K562 (cell line): ENCODE measurements around the gene QSOX2. TPM values are rescaled to one million over a fixed set of nuclear protein-coding genes. Genes with fewer than 3 reads are reported as not detected.

ENCODE experiments used
- CTCFL ChIP-seq: IDR thresholded peaks from 2 replicates; pipeline ENCODE4 v1.6.1; 2011; ENCODE audit warnings: borderline replicate concordance, low read depth, mild to moderate bottlenecking, moderate library complexity, low read length; ENCODE audit not compliant: insufficient read depth, poor library complexity, severe bottlenecking
- ELF2 ChIP-seq: fragments of 250-450 bp; sonication (Bioruptor Pico); IDR thresholded peaks from 2 replicates; pipeline ENCODE4 v1.5.0; 2021; ENCODE audit warnings: mild to moderate bottlenecking
- PRPF4 ChIP-seq: fragments of 200-400 bp; formaldehyde crosslinking; IDR thresholded peaks from one replicate; pipeline ENCODE4 v1.6.1; 2017; ENCODE audit warnings: low read length, low read depth, mild to moderate bottlenecking; ENCODE audit not compliant: insufficient read depth, poor library complexity, severe bottlenecking
- ZBTB2 ChIP-seq: fragments of 450-650 bp; IDR thresholded peaks from 2 replicates; pipeline ENCODE4 v1.6.1; 2016; ENCODE audit warnings: antibody characterized with exemption
- ZBTB26 ChIP-seq: fragments of 450-650 bp; formaldehyde crosslinking; IDR thresholded peaks from 2 replicates; pipeline ENCODE4 v1.4.0; 2022; ENCODE audit warnings: missing genetic modification characterization
- ZNF121 ChIP-seq: sonication (generic); formaldehyde crosslinking; conservative IDR thresholded peaks from 2 replicates; pipeline ENCODE4 v1.8.0; 2022; ENCODE audit warnings: missing genetic modification reagents
- ZNF583 ChIP-seq: fragments of 250-450 bp; sonication (Bioruptor Pico); IDR thresholded peaks from 2 replicates; pipeline ENCODE4 v1.4.0; 2020
- polyA plus RNA-seq, 8 experiments: library from polyadenylated mRNA; depleted of rRNA in 4 of 8; stranded (reverse) in 5 of 8; unstranded in 3 of 8; fragments of >200 nt; fragmentation: Nextera tagmentation in 2 of 8; fragmentation: Illumina TruSeq in 1 of 8; extraction: Ambion mirVana in 2 of 8; extraction: Trizol in 1 of 8; gene quantifications; 2 replicates each; pipeline versions ENCODE4 v1.2.1 to v1.2.3, GENCODE V29; 2011 to 2014; ENCODE audit warnings: inconsistent platforms in 1 of 8, missing spikeins in 1 of 8
- total RNA-seq, 7 experiments: library from RNA; depleted of rRNA in 6 of 7; stranded (reverse); fragments of >200 nt in 6 of 7; fragmentation: Illumina TruSeq in 2 of 7; extraction: Trizol in 2 of 7; gene quantifications; 2 replicates each; pipeline versions ENCODE4 v1.2.1 to v1.2.3, GENCODE V29; 2011 to 2021; ENCODE audit warnings: low replicate concordance in 1 of 7

QSOX2 gene
- total and polyA plus RNA-seq, 9 of the 15 experiments (the other 6 are each of a cell fraction or from before 2014, with no cell fraction given) = 0.51 to 23.7 (median 12.7) TPM

- no peak for TF ChIP-seq CTCFL
- no peak for TF ChIP-seq ZBTB26 (CRISPR knock-in tag)
- no peak for TF ChIP-seq PRPF4
- TF ChIP-seq ELF2 (CRISPR knock-in tag) = no peak
- TF ChIP-seq ZBTB2 = no peak
- no peak for TF ChIP-seq ZNF121 (CRISPR knock-in tag)
- TF ChIP-seq ZNF583 (CRISPR knock-in tag) = no peak
- TF ChIP-seq, all 486 proteins: peak for 0
Observed at GRCh38 chr9:136229096-136230065, 16.2 kb downstream of the QSOX2 start (continued).
